Ascending aorta (tissue), 2 donors: ENCODE results near the gene CACNA2D3. TPM values are rescaled to one million over a fixed set of nuclear protein-coding genes. Genes with fewer than 3 reads are reported as not detected.

ENCODE experiments used
- DNase-seq, 2 donors: peaks; one replicate each; pipeline ENCODE4 v3.0.0-alpha.2; 2019; ENCODE audit warnings: low spot score in 2 of 2
- H3K27ac ChIP-seq, 2 donors: fragments of 200-600 bp; sonication (generic); one replicate each; pipeline ENCODE4 v1.5.1; 2016 to 2017; ENCODE audit warnings: mild to moderate bottlenecking in 1 of 2
- H3K27me3 ChIP-seq: fragments of 200-600 bp; sonication (generic); one replicate; pipeline ENCODE4 v1.5.1; 2017
- H3K36me3 ChIP-seq, 2 donors: fragments of 200-600 bp; sonication (generic); one replicate each; pipeline ENCODE4 v1.5.1; 2016
- H3K4me1 ChIP-seq, 2 donors: fragments of 200-600 bp; sonication (generic); one replicate each; pipeline ENCODE4 v1.5.1; 2016 to 2017; ENCODE audit warnings: mild to moderate bottlenecking in 1 of 2
- H3K4me3 ChIP-seq, 2 donors: fragments of 200-600 bp; sonication (generic); one replicate each; pipeline ENCODE4 v1.5.1; 2016 to 2017; ENCODE audit warnings: mild to moderate bottlenecking in 1 of 2
- H3K9me3 ChIP-seq, 2 donors: fragments of 200-600 bp; sonication (generic); one replicate each; pipeline ENCODE4 v1.5.1; 2016
- CTCF ChIP-seq, 3 experiments: fragments of 200-600 bp in 2 of 3; fragments of 450-650 bp in 1 of 3; sonication (generic) in 2 of 3; IDR thresholded peaks; one replicate each; pipeline ENCODE4 v1.5.1; 2016 to 2019; ENCODE audit warnings: antibody characterized with exemption in 3 of 3, mild to moderate bottlenecking in 1 of 3, moderate library complexity in 1 of 3
- intact Hi-C: fragments of 100-400 bp; cut with DNase I; formaldehyde crosslinking; loops from one replicate; pipeline ENCODE4 v1.15.1; 2023
- total RNA-seq: library from RNA; depleted of rRNA; stranded (reverse); fragments of >200 nt; gene quantifications from one replicate; pipeline ENCODE4 v1.1.0, GENCODE V29; 2016

CACNA2D3 gene
- total RNA-seq, 1 donor from 2014 or later, result not detected

DNA sequence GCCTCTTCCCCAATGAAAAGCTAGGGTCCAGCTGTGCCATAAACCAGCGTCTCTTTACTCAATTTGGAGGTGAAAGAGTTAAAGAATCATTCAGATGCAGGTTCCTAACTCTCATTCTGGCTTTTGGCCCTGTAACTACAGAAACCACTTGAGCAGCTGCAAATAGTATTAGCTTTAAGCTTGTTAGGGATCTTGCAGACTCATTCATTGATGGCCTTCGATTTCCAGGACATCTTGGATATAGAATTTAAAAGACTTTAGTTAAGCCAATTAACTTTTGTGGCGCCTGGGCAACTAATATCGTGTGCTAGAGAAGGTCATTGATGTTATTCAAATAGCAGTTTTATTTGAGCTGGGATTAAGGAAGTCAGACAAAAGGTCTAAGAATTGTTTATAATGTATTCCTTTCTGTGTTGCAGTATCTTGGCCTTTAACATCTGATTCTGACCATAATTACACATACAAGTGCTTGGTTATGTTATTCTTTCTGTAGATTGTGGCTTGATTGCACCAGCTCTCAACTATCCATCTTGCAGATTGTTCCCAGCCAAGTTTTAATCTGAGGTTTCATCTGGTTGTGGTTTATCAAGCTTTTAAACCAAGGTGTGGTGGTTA is 185.3 kb downstream of the CACNA2D3 start:
- Histone ChIP-seq H3K9me3 (no peaks in the 10 kb centered on the region), H3K4me1 (no peaks in the 10 kb centered on the region), H3K36me3 (no peaks in the 10 kb centered on the region), H3K27me3 (no peaks in the 10 kb centered on the region), H3K27ac (no peak overlapping the region), H3K4me3 (no peak overlapping the region)
- intact Hi-C loops, result no loop called here
- no peak for TF ChIP-seq CTCF (IDR thresholded peaks at IDR 0.05)
- DNase-seq, result no peak

GRCh38 chr3:54309601-54310000 is 187.2 kb downstream of the CACNA2D3 start:
- H3K4me3 ChIP-seq, result no peak overlapping the region
- no peak overlapping the region for H3K27ac ChIP-seq
- no peaks in the 10 kb centered on the region for H3K4me1 ChIP-seq
- DNase-seq, result no peak
- intact Hi-C loops, result no loop called here
- no peaks in the 10 kb centered on the region for H3K27me3 ChIP-seq
- TF ChIP-seq CTCF (IDR thresholded peaks at IDR 0.05), result no peak
- H3K9me3 ChIP-seq, result no peaks in the 10 kb centered on the region
- H3K36me3 ChIP-seq, result no peaks in the 10 kb centered on the region

- Histone ChIP-seq H3K36me3 (no peaks in the 10 kb centered on the region), H3K4me1 (no peaks in the 10 kb centered on the region), H3K9me3 (no peaks in the 10 kb centered on the region), H3K27me3 (no peaks in the 10 kb centered on the region), H3K27ac (no peak overlapping the region), H3K4me3 (no peak overlapping the region)
- no peak for TF ChIP-seq CTCF (IDR thresholded peaks at IDR 0.05)
- intact Hi-C loops, result no loop called here
- no peak for DNase-seq
These were observed 188.9 kb downstream of the CACNA2D3 start for GRCh38 chr3:54311211-54311747.

DNA sequence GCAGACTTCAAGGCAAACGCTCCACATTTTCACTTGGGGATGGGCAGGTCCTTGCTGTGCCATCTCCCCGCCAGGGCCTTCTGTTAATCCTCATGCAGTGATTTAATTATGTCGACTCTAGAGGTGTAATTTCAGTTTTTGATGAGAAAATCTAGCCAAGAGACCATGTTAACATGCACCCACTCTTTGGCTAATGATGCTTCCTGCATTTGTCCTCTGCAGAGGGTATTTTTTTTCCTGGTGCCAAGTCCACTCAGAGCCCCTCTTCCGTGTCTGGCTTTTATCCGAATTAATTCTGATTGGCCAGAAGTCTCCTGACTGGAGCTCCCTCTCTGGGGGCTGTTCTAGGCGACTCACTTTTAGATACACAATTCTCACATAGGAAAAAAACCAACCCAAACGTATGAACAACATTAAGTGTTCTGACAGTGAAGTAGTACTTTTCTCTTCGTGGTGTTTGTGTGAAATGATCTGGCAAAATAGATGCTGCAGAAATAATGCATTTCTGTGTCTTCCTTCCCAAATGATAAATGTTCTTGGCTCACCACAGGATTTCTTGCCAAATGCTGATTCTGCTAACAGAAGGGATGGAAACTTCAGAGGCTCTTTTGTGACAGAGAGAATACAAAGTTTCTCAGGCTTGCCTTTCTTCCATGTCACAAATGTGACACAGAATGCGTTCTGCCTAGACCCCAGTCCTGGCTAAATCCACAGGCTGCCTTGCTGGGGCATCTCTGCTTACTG is 190.0 kb downstream of the CACNA2D3 start:
- intact Hi-C loops, result no loop called here
- no peak overlapping the region for H3K27ac ChIP-seq
- no peak for TF ChIP-seq CTCF (IDR thresholded peaks at IDR 0.05)
- no peaks in the 10 kb centered on the region for H3K36me3 ChIP-seq
- no peaks in the 10 kb centered on the region for H3K9me3 ChIP-seq
- DNase-seq, result no peak
- no peak overlapping the region for H3K4me3 ChIP-seq
- H3K4me1 ChIP-seq, result no peaks in the 10 kb centered on the region
- no peaks in the 10 kb centered on the region for H3K27me3 ChIP-seq

GRCh38 chr3:54313418-54313817 is 191.1 kb downstream of the CACNA2D3 start:
- no peak for TF ChIP-seq CTCF (IDR thresholded peaks at IDR 0.05)
- no peaks in the 10 kb centered on the region for H3K4me1 ChIP-seq
- H3K4me3 ChIP-seq, result no peak overlapping the region
- intact Hi-C loops, result no loop called here
- no peaks in the 10 kb centered on the region for H3K27me3 ChIP-seq
- H3K27ac ChIP-seq, result no peak overlapping the region
- H3K36me3 ChIP-seq, result no peaks in the 10 kb centered on the region
- DNase-seq, result no peak
- H3K9me3 ChIP-seq, result no peaks in the 10 kb centered on the region
